HG03571 (cell line): ENCODE data around the gene RNF123.
"Not testable (repeated sequence)": the region's sequence is repeated elsewhere in the genome, so short reads cannot be mapped to it uniquely, and the experiment has no call there.

Experiments
- ATAC-seq: cut with Tn5 transposase; IDR thresholded peaks from one replicate; pipeline ENCODE4 v1.9.1; 2021; ENCODE audit not compliant: unreplicated experiment

Gene RNF123

GRCh38 chr3:49734752-49735151 is 45.4 kb downstream of the RNF123 start:
- no peak for ATAC-seq

GRCh38 chr3:49738067-49738713 is 48.8 kb downstream of the RNF123 start:
- no peak for ATAC-seq

DNA sequence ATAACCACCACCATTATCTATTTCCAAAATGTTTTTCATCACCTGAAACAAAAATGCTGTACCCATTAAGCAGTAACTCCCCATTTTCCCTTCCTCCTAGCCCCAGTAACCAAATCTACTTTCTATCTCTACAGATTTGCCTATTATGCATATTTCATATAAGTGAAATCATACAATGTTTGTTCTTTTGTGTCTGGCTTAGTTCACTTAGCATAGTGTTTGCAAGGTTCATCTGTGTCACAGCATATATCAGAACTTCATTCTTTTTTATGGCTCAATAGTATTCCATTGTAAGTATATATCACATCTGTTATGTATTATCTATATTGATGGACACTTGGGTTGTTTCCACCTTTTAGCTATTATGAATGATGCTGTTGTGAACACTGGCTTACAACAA is 51.1 kb downstream of the RNF123 start:
- ATAC-seq: no peak

- ATAC-seq: no peak
These were observed 56.6 kb downstream of the RNF123 start for GRCh38 chr3:49745986-49746385.

DNA sequence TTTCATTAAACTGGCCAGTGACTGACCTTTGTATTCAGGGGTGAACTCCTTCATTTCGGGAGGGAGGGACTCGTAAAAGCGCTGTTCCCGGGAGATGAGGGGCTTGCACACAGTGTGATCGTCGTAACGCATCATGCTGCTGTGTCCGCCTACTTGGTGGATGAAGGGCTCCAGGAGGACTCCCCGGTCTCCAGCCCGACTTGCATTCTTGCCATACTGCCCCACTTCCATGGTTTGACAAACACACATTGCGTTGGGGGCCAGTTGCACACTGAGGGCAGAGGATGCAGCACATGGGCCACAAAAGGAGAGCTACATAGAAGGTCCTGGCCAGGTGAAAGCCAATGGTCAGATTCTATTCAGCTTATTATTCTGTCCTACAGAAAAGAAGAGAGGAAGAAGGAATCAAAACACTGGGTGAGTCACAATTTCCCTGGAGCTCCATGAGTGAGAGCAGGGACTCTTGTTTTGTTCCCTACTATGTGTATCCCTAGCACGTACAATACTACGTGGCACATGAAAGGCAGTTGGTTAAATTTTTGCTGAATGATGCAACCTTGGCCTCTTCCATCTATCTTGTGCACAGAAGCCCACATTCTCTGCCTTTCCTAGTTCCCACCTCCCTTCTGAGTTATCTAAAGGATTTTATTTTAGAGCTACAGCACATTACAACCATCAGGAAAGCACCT is 58.6 kb downstream of the RNF123 start:
- ATAC-seq: no peak

DNA sequence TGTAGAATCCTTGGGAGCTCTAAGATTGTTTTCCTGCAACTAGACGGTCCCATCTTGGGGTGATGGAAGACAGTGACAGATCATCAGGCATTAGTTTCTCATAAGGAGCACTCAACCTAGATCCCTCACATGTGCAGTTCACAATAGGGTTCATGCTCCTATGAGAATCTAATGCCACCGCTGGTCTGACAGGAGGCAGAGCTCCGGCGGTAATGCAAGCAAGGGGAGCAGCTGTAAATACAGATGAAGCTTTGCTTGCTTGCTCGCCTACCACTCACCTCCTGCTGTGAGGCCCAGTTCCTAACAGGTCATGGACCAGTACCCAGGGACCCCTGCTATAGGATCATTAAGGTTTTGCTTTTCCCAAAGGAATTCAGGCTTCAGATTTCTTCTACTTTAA is 59.5 kb downstream of the RNF123 start:
- not testable (repeated sequence) for ATAC-seq

GRCh38 chr3:49750056-49750455 is 60.7 kb downstream of the RNF123 start:
- ATAC-seq: no peak

- no peak for ATAC-seq
These were observed 62.1 kb downstream of the RNF123 start for GRCh38 chr3:49751501-49751900.

GRCh38 chr3:49754536-49754935 is 65.2 kb downstream of the RNF123 start:
- no peak for ATAC-seq

- ATAC-seq: no peak
These were observed 66.7 kb downstream of the RNF123 start for GRCh38 chr3:49756036-49756435.

DNA sequence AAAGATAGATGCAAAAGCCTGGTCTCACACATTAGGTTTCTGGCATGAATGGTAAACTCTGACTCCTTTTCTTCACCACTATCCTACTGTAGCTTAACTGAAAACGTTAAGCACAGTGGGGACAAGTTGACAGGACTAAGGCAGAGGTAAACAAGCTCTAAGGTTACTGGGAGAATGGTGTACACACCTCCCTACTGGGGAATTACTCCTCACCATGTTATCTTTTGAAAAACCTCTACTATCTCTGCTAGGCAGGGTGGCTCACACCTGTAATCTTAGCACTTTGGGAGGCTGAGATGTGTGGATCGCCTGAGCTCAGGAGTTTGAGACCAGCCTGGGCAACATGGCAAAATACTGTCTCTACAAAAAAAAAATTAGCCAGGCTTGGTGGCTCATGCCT is 67.8 kb downstream of the RNF123 start:
- no peak for ATAC-seq

GRCh38 chr3:49759226-49759625 is 69.9 kb downstream of the RNF123 start:
- no peak for ATAC-seq

- no peak for ATAC-seq
These were observed 72.3 kb downstream of the RNF123 start for GRCh38 chr3:49761661-49762060.

DNA sequence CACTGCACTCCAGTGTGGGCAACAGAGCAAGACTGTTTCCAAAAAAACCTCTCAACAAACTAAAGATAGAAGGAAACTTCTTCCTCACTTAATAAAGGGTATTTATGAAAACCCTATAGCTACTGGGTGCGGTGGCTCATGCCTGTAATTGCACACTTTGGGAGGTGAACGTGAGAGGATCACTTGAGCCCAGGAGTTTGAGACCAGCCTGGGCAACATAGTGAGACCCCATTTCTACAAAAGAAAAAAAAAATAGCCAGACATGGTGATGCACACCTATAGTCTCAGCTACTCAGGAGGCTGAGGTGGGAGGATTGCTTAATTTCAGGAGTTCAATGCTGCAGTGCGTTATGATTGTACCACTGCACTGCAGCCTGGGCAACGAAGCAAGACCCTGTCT is 74.6 kb downstream of the RNF123 start:
- ATAC-seq: no peak

- ATAC-seq: no peak
These were observed 80.0 kb downstream of the RNF123 start for GRCh38 chr3:49769286-49769915.

GRCh38 chr3:49769926-49770325 is 80.6 kb downstream of the RNF123 start:
- ATAC-seq: no peak
